ENCODE results near the gene YARS1. TPM values are rescaled to one million over a fixed set of nuclear protein-coding genes. Genes with fewer than 3 reads are reported as not detected.
"Not testable (repeated sequence)": the region's sequence is repeated elsewhere in the genome, so short reads cannot be mapped to it uniquely, and the experiment has no call there.

Gene YARS1
- total and polyA plus RNA-seq, 3 experiments from 2014 or later, result 131 to 219 (median 205) TPM

DNA sequence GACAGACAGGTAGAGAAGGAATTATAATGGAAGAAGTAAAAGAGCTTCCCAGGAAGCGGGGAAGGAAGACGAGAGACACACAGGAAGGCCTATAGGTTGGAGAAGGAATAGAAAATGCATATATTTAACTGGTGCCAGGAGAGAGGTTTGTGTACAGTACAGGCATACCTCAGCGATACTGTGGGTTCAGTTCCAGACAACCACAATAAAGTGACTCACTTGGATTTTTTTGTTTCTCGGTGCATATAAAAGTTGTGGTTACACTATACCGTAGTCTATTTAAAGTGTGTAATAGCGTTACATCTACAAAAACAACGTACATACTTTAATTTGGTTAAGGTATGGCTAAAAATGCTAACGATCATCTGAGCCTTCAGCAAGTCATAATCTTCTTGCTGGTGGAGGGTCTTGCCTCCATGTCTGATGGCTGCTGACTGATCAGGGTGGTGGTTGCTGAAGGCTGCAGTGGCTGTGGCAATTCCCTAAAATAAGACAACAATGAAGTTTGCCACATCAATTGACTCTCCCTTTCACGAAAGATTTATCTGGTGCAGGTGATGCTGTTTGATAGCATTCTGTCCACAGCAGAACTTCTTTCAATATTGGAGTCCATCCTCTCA, 16.0 kb downstream of the YARS1 start:
- H3K4me1 ChIP-seq (ENCODE audit: insufficient read depth, low read length), result peaks cover 54% of the 10 kb centered on the region
- DNase-seq, result peak in 4 of 5 donors; percentile 6 to 75 (median 64)
- no peaks in the 10 kb centered on the region for H3K27me3 ChIP-seq (ENCODE audit: insufficient read depth, low read length, poor library complexity, severe bottlenecking)
- no peak overlapping the region for H3K27ac ChIP-seq (ENCODE audit: low read depth, low read length)
- ChIA-PET CTCF (no interaction called here), POLR2A (no interaction called here)
- H3K36me3 Mint-ChIP-seq, result peaks cover 17 to 53% (median 18%) of the 10 kb centered on the region in 3 donors
- no peaks in the 10 kb centered on the region for H3K9me3 Mint-ChIP-seq
- H3K4me3 ChIP-seq (ENCODE audit: low read length), result no peak overlapping the region
- peak overlapping the region; percentile 0 to 87 (median 75) for H3K4me3 Mint-ChIP-seq
- peak overlapping the region; percentile 79 to 96 (median 88) for H3K27ac Mint-ChIP-seq
- H3K36me3 ChIP-seq (ENCODE audit: insufficient read depth, low read length), result peaks cover 16% of the 10 kb centered on the region
- no peaks in the 10 kb centered on the region for H3K9me3 ChIP-seq (ENCODE audit: low read length)
- H3K27me3 Mint-ChIP-seq, result no peaks in the 10 kb centered on the region
- H3K4me1 Mint-ChIP-seq, result peaks cover 50 to 59% (median 55%) of the 10 kb centered on the region in 3 donors

DNA sequence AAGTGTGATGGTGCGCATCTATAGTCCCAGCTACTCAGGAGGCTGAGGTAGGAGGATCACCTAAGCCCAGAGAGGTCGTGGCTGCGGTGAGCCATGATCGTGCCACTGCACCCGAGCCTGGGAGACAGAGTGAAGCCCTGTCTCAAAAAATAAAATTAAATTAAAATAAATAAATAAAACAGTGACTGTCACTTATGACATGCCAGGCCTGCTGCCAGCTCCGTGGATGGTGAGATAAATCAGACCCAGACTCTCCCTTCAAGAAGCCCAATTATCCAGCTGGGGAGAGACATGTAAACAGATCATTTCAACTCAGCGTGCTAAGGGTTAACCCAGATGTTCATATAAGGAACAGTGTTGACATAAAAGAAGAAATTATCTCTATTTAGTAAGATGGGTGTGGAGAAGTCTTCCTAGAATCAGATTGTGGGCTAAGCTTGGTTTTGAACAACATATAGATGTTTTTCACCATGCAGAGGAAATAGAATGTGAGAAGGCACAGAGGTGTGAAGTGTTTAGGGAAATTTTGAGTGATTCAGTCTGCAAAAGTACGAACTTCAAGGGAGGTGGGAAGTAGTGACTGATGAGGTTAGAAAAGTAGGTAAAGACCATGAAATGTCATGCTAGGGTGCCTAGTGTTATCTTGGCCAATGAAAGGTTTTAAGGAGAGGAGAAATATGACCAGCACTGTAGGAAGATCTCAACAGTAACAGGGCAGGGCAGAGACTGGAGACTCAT, 18.3 kb downstream of the YARS1 start:
- peaks cover 8% of the 10 kb centered on the region for H3K36me3 ChIP-seq (ENCODE audit: insufficient read depth, low read length)
- peak overlapping the region; percentile 43 to 82 (median 66) for H3K4me3 Mint-ChIP-seq
- H3K27ac Mint-ChIP-seq, result peak overlapping the region; percentile 86 to 97 (median 95)
- H3K9me3 ChIP-seq (ENCODE audit: low read length), result no peaks in the 10 kb centered on the region
- H3K27ac ChIP-seq (ENCODE audit: low read depth, low read length), result peak overlapping the region; percentile 36
- no peaks in the 10 kb centered on the region for H3K9me3 Mint-ChIP-seq
- H3K27me3 ChIP-seq (ENCODE audit: insufficient read depth, low read length, poor library complexity, severe bottlenecking), result no peaks in the 10 kb centered on the region
- ChIA-PET CTCF (interaction anchor here (0.6 to 1.6 kb wide), 3 partner anchors 18 to 86 kb away, joined by 3 to 6 read pairs (median 3); no protein-coding TSS in a partner anchor), POLR2A (interaction anchor here (1.0 to 1.1 kb wide), 2 partner anchors 18 to 20 kb away, joined by 4 to 5 read pairs; partner anchors contain the start of genes S100PBP and YARS1)
- H3K4me1 ChIP-seq (ENCODE audit: insufficient read depth, low read length), result peaks cover 54% of the 10 kb centered on the region
- peaks cover 12 to 42% (median 14%) of the 10 kb centered on the region in 3 donors for H3K36me3 Mint-ChIP-seq
- H3K4me1 Mint-ChIP-seq, result peaks cover 53 to 67% (median 61%) of the 10 kb centered on the region in 3 donors
- DNase-seq, result peak in 3 of 5 donors; percentile 36 to 78 (median 51)
- H3K4me3 ChIP-seq (ENCODE audit: low read length), result peak overlapping the region; percentile 9
- no peaks in the 10 kb centered on the region for H3K27me3 Mint-ChIP-seq

GRCh38 chr1:32798191-32798590, 19.0 kb downstream of the YARS1 start:
- no peak overlapping the region for H3K4me3 ChIP-seq (ENCODE audit: low read length)
- no peaks in the 10 kb centered on the region for H3K27me3 ChIP-seq (ENCODE audit: insufficient read depth, low read length, poor library complexity, severe bottlenecking)
- Mint-ChIP-seq H3K4me3 (peak overlapping the region in 6 of 7 donors; percentile 56 to 74 (median 60)), H3K4me1 (peaks cover 58 to 74% (median 66%) of the 10 kb centered on the region in 3 donors), H3K36me3 (peaks cover 14 to 45% (median 16%) of the 10 kb centered on the region in 3 donors), H3K9me3 (no peaks in the 10 kb centered on the region), H3K27ac (peak overlapping the region; percentile 86 to 97 (median 90)), H3K27me3 (no peaks in the 10 kb centered on the region)
- H3K36me3 ChIP-seq (ENCODE audit: insufficient read depth, low read length), result peaks cover 8% of the 10 kb centered on the region
- H3K4me1 ChIP-seq (ENCODE audit: insufficient read depth, low read length), result peaks cover 54% of the 10 kb centered on the region
- no peaks in the 10 kb centered on the region for H3K9me3 ChIP-seq (ENCODE audit: low read length)
- H3K27ac ChIP-seq (ENCODE audit: low read depth, low read length), result no peak overlapping the region
- no peak for DNase-seq
- POLR2A ChIA-PET, result interaction anchor here (1.0 kb wide), 1 partner anchor 21 kb away, joined by 4 read pairs; no protein-coding TSS in a partner anchor
- CTCF ChIA-PET, result interaction anchor here (1.6 kb wide), 1 partner anchor 25 kb away, joined by 6 read pairs; no protein-coding TSS in a partner anchor

- CTCF ChIA-PET, result no interaction called here
- no peak for DNase-seq
- peaks cover 51% of the 10 kb centered on the region for H3K4me1 ChIP-seq (ENCODE audit: insufficient read depth, low read length)
- Mint-ChIP-seq H3K27ac (peak overlapping the region; percentile 86 to 97 (median 90)), H3K4me1 (peaks cover 61 to 76% (median 68%) of the 10 kb centered on the region in 3 donors), H3K9me3 (no peaks in the 10 kb centered on the region), H3K36me3 (peaks cover 15 to 44% (median 18%) of the 10 kb centered on the region in 3 donors), H3K27me3 (no peaks in the 10 kb centered on the region), H3K4me3 (peak overlapping the region in 5 of 7 donors; percentile 33 to 67 (median 62))
- no peaks in the 10 kb centered on the region for H3K9me3 ChIP-seq (ENCODE audit: low read length)
- no peaks in the 10 kb centered on the region for H3K27me3 ChIP-seq (ENCODE audit: insufficient read depth, low read length, poor library complexity, severe bottlenecking)
- POLR2A ChIA-PET, result no interaction called here
- H3K4me3 ChIP-seq (ENCODE audit: low read length), result no peak overlapping the region
- H3K36me3 ChIP-seq (ENCODE audit: insufficient read depth, low read length), result peaks cover 6% of the 10 kb centered on the region
- H3K27ac ChIP-seq (ENCODE audit: low read depth, low read length), result no peak overlapping the region
Observed at GRCh38 chr1:32797456-32797855, 19.7 kb downstream of the YARS1 start.

- peaks cover 58 to 69% (median 61%) of the 10 kb centered on the region in 3 donors for H3K4me1 Mint-ChIP-seq
- H3K36me3 Mint-ChIP-seq, result peaks cover 17 to 49% (median 19%) of the 10 kb centered on the region in 3 donors
- H3K27me3 ChIP-seq (ENCODE audit: insufficient read depth, low read length, poor library complexity, severe bottlenecking); H3K9me3 ChIP-seq (ENCODE audit: low read length); H3K27ac ChIP-seq (ENCODE audit: low read depth, low read length); POLR2A ChIA-PET; H3K27me3 Mint-ChIP-seq; H3K4me3 Mint-ChIP-seq; DNase-seq; H3K9me3 Mint-ChIP-seq; H3K4me3 ChIP-seq (ENCODE audit: low read length): not testable (repeated sequence)
- H3K36me3 ChIP-seq (ENCODE audit: insufficient read depth, low read length), result peaks cover 15% of the 10 kb centered on the region
- peak overlapping the region in 4 of 8 donors; percentile 19 to 76 (median 62) for H3K27ac Mint-ChIP-seq
- CTCF ChIA-PET, result interaction anchor here (1.2 kb wide), 1 partner anchor 23 kb away, joined by 3 read pairs; no protein-coding TSS in a partner anchor
- H3K4me1 ChIP-seq (ENCODE audit: insufficient read depth, low read length), result peaks cover 37% of the 10 kb centered on the region
Observed at GRCh38 chr1:32795763-32796162, 21.4 kb downstream of the YARS1 start.

- Mint-ChIP-seq H3K36me3 (peaks cover 13 to 46% (median 14%) of the 10 kb centered on the region in 3 donors), H3K27me3 (no peaks in the 10 kb centered on the region), H3K4me3 (peak overlapping the region in 1 of 7 donors; percentile 57), H3K9me3 (no peaks in the 10 kb centered on the region), H3K4me1 (peaks cover 24 to 35% (median 27%) of the 10 kb centered on the region in 3 donors), H3K27ac (peak overlapping the region; percentile 28 to 77 (median 57))
- no peaks in the 10 kb centered on the region for H3K27me3 ChIP-seq (ENCODE audit: insufficient read depth, low read length, poor library complexity, severe bottlenecking)
- peaks cover 23% of the 10 kb centered on the region for H3K36me3 ChIP-seq (ENCODE audit: insufficient read depth, low read length)
- no peak for DNase-seq
- H3K9me3 ChIP-seq (ENCODE audit: low read length), result no peaks in the 10 kb centered on the region
- H3K4me1 ChIP-seq (ENCODE audit: insufficient read depth, low read length), result no peaks in the 10 kb centered on the region
- ChIA-PET POLR2A (no interaction called here), CTCF (interaction anchor here (1.1 to 1.5 kb wide), 2 partner anchors 19 to 79 kb away, joined by 4 to 5 read pairs; no protein-coding TSS in a partner anchor)
- H3K27ac ChIP-seq (ENCODE audit: low read depth, low read length), result no peak overlapping the region
- H3K4me3 ChIP-seq (ENCODE audit: low read length), result no peak overlapping the region
Observed at GRCh38 chr1:32791881-32792280, 25.3 kb downstream of the YARS1 start.

DNA sequence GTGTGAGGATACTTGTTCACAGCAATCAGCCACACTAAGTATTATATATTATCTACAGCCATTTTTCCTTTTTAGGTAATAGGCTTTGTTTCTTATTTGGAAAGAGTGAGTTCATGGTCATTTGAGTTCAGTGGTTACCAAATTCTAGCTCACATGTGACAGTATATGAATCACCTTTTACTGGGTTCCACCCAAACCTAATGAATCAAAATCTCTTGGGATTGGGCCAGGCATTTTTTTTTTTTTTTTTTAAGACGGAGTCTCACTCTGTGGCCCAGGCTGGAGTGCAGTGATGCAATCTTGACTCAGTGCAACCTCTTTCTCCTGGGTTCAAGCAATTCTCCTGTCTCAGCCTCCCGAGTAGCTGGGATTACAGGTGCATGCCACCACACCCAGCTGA, 27.8 kb downstream of the YARS1 start:
- peaks cover 17 to 58% (median 19%) of the 10 kb centered on the region in 3 donors for H3K36me3 Mint-ChIP-seq
- DNase-seq; H3K4me3 ChIP-seq (ENCODE audit: low read length); H3K27ac ChIP-seq (ENCODE audit: low read depth, low read length); H3K27me3 Mint-ChIP-seq; H3K9me3 ChIP-seq (ENCODE audit: low read length); H3K27me3 ChIP-seq (ENCODE audit: insufficient read depth, low read length, poor library complexity, severe bottlenecking); H3K4me1 ChIP-seq (ENCODE audit: insufficient read depth, low read length); POLR2A ChIA-PET; H3K9me3 Mint-ChIP-seq: not testable (repeated sequence)
- CTCF ChIA-PET, result interaction anchor here (0.7 to 1.9 kb wide), 2 partner anchors 16 to 61 kb away, joined by 3 to 9 read pairs; no protein-coding TSS in a partner anchor
- H3K4me3 Mint-ChIP-seq, result peak overlapping the region in 1 of 7 donors; percentile 69
- peaks cover 33% of the 10 kb centered on the region for H3K36me3 ChIP-seq (ENCODE audit: insufficient read depth, low read length)
- H3K4me1 Mint-ChIP-seq, result peaks cover 27 to 31% (median 28%) of the 10 kb centered on the region in 3 donors
- peak overlapping the region in 1 of 8 donors; percentile 96 for H3K27ac Mint-ChIP-seq

All from CD8-positive, alpha-beta memory T cell (primary cell).